Endothelial cell (in vitro differentiated cells): ENCODE data around the gene EIF4E2. TPM values are rescaled to one million over a fixed set of nuclear protein-coding genes. Genes with fewer than 3 reads are reported as not detected.

Experiments
- DNase-seq: peaks from one replicate; pipeline ENCODE4 v3.0.0; 2021; ENCODE audit warnings: low spot score
- H3K27ac Mint-ChIP-seq: one replicate; pipeline ENCODE4 v1.8.0; 2021; ENCODE audit warnings: mixed read lengths, inconsistent platforms; ENCODE audit not compliant: unreplicated experiment
- H3K27me3 Mint-ChIP-seq: one replicate; pipeline ENCODE4 v1.8.0; 2021; ENCODE audit warnings: mild to moderate bottlenecking, moderate library complexity, mixed read lengths, inconsistent platforms; ENCODE audit not compliant: unreplicated experiment
- H3K36me3 Mint-ChIP-seq: one replicate; pipeline ENCODE4 v1.8.0; 2021; ENCODE audit warnings: mild to moderate bottlenecking, low read depth, mixed read lengths, inconsistent platforms; ENCODE audit not compliant: unreplicated experiment
- H3K4me1 Mint-ChIP-seq: one replicate; pipeline ENCODE4 v1.8.0; 2021; ENCODE audit warnings: mild to moderate bottlenecking, mixed read lengths, inconsistent platforms; ENCODE audit not compliant: unreplicated experiment
- H3K4me3 Mint-ChIP-seq: one replicate; pipeline ENCODE4 v1.8.0; 2021; ENCODE audit warnings: mild to moderate bottlenecking, mixed read lengths, inconsistent platforms; ENCODE audit not compliant: unreplicated experiment
- H3K9me3 Mint-ChIP-seq: one replicate; pipeline ENCODE4 v1.8.0; 2021; ENCODE audit warnings: mixed read lengths, inconsistent platforms; ENCODE audit not compliant: unreplicated experiment
- total RNA-seq: library from RNA; stranded (reverse); fragmentation: NEBNext Ultra II Directional; extraction: Animal tissue kit (Norgen Biotek cat#: 25700); gene quantifications from one replicate; pipeline ENCODE4 v1.2.1, GENCODE V29; 2021; ENCODE audit not compliant: unreplicated experiment
- TF ChIP-seq, protein P1 (sequence below): fragments of 200-600 bp; sonication (generic); IDR thresholded peaks from one replicate; pipeline ENCODE4 v1.5.0; 2021; ENCODE audit warnings: antibody characterized with exemption; ENCODE audit not compliant: unreplicated experiment

Gene EIF4E2
- total RNA-seq, 1 donor from 2014 or later = 94.8 TPM

GRCh38 chr2:232549655-232550353 is 685 bp upstream of the EIF4E2 start:
- H3K4me3 Mint-ChIP-seq = peak overlapping the region; percentile 99
- H3K36me3 Mint-ChIP-seq = peaks cover 33% of the 10 kb centered on the region
- TF ChIP-seq, protein P1, sequence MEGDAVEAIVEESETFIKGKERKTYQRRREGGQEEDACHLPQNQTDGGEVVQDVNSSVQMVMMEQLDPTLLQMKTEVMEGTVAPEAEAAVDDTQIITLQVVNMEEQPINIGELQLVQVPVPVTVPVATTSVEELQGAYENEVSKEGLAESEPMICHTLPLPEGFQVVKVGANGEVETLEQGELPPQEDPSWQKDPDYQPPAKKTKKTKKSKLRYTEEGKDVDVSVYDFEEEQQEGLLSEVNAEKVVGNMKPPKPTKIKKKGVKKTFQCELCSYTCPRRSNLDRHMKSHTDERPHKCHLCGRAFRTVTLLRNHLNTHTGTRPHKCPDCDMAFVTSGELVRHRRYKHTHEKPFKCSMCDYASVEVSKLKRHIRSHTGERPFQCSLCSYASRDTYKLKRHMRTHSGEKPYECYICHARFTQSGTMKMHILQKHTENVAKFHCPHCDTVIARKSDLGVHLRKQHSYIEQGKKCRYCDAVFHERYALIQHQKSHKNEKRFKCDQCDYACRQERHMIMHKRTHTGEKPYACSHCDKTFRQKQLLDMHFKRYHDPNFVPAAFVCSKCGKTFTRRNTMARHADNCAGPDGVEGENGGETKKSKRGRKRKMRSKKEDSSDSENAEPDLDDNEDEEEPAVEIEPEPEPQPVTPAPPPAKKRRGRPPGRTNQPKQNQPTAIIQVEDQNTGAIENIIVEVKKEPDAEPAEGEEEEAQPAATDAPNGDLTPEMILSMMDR = no peak
- no peak for DNase-seq
- peaks cover 8% of the 10 kb centered on the region for H3K27me3 Mint-ChIP-seq
- H3K9me3 Mint-ChIP-seq = no peaks in the 10 kb centered on the region
- peaks cover 22% of the 10 kb centered on the region for H3K4me1 Mint-ChIP-seq
- peak overlapping the region; percentile 98 for H3K27ac Mint-ChIP-seq

GRCh38 chr2:232551250-232551638 is 755 bp downstream of the EIF4E2 start:
- H3K4me3 Mint-ChIP-seq = peak overlapping the region; percentile 99
- peaks cover 22% of the 10 kb centered on the region for H3K4me1 Mint-ChIP-seq
- H3K9me3 Mint-ChIP-seq = no peaks in the 10 kb centered on the region
- peaks cover 9% of the 10 kb centered on the region for H3K27me3 Mint-ChIP-seq
- peaks cover 36% of the 10 kb centered on the region for H3K36me3 Mint-ChIP-seq
- peak overlapping the region; percentile 95 for H3K27ac Mint-ChIP-seq
- DNase-seq = no peak
- TF ChIP-seq, protein P1 = no peak

DNA sequence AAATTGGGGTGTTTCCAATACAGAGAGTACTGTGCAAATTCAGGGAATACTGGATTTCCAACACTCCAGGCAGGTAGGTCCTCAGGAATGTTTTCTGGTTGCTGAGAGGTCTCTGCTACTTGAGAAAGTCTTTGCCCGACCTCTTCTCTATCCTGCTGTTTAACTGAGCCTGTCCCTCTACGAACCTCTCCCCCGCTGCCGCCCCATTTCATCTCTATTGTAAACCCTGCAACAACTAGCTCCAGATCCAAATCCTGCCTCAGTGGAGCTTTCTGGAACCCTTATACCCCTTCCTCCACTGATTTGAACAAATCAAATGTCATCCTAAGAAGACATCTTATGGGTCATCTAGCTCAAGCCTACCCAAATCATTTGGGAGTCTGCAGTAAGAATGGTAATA is 1.3 kb downstream of the EIF4E2 start:
- TF ChIP-seq, protein P1 = no peak
- H3K27ac Mint-ChIP-seq = peak overlapping the region; percentile 95
- DNase-seq = no peak

DNA sequence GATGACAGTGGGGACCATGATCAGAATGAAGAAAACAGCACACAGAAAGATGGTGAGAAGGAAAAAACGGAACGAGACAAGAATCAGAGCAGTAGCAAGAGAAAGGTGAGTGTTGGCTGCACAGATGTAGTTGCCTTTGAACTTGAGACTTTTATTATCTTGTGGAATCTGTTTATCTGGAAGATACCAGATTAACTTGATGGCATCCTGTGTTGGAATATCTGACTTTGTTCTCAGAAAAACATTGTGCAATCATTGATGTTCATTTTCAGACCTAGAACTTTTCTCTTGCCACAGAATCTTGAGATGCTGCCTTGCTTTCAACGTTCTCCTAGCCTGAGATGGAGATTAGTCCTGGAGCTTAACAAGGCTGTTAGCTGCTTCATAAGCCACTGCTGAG is 5.9 kb downstream of the EIF4E2 start:
- peaks cover 29% of the 10 kb centered on the region for H3K36me3 Mint-ChIP-seq
- no peak overlapping the region for H3K27ac Mint-ChIP-seq
- TF ChIP-seq, protein P1 = no peak
- peaks cover 11% of the 10 kb centered on the region for H3K4me1 Mint-ChIP-seq
- H3K4me3 Mint-ChIP-seq = no peak overlapping the region
- H3K9me3 Mint-ChIP-seq = no peaks in the 10 kb centered on the region
- no peak for DNase-seq
- peaks cover 2% of the 10 kb centered on the region for H3K27me3 Mint-ChIP-seq

More for the DNA sequence above, 1.3 kb downstream of the EIF4E2 start:
- peaks cover 22% of the 10 kb centered on the region for H3K4me1 Mint-ChIP-seq
- H3K27me3 Mint-ChIP-seq = peaks cover 7% of the 10 kb centered on the region
- peak overlapping the region; percentile 99 for H3K4me3 Mint-ChIP-seq
- H3K9me3 Mint-ChIP-seq = no peaks in the 10 kb centered on the region
- H3K36me3 Mint-ChIP-seq = peaks cover 34% of the 10 kb centered on the region

- no peaks in the 10 kb centered on the region for H3K27me3 Mint-ChIP-seq
Measured at GRCh38 chr2:232562515-232563151, 12.1 kb downstream of the EIF4E2 start.

More at GRCh38 chr2:232562515-232563151, 12.1 kb downstream of the EIF4E2 start:
- Mint-ChIP-seq H3K4me1 (no peaks in the 10 kb centered on the region), H3K9me3 (no peaks in the 10 kb centered on the region), H3K27ac (no peak overlapping the region), H3K36me3 (peaks cover 49% of the 10 kb centered on the region), H3K4me3 (no peak overlapping the region)
- DNase-seq = no peak
- TF ChIP-seq, protein P1 = no peak
